HG02870 (cell line): ENCODE measurements around the gene DCANP1.

Experiments used
- ATAC-seq: cut with Tn5 transposase; IDR thresholded peaks from one replicate; pipeline ENCODE4 v1.9.1; 2021; ENCODE audit warnings: mild to moderate bottlenecking, moderate library complexity; ENCODE audit not compliant: unreplicated experiment

The DCANP1 gene

DNA sequence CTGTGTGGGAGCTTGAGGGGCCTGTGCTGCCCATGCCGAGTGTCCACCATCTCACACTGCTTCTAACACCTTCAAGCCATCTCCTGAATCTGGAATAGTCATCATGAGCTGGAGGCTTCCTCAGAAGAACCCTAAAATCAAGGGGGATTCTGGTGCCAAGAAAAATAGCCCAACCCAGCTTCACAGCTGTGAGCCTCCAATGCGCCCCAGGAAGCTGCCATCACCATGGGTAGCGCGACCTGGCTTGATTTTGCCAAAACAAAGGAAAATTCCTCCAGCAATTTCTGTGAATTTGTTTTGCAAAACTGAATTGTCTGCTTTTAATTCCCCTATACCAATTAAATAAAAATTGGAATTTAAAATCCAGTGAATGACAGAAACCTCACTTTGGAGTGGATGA is 11.2 kb upstream of the DCANP1 start:
- ATAC-seq = no peak

DNA sequence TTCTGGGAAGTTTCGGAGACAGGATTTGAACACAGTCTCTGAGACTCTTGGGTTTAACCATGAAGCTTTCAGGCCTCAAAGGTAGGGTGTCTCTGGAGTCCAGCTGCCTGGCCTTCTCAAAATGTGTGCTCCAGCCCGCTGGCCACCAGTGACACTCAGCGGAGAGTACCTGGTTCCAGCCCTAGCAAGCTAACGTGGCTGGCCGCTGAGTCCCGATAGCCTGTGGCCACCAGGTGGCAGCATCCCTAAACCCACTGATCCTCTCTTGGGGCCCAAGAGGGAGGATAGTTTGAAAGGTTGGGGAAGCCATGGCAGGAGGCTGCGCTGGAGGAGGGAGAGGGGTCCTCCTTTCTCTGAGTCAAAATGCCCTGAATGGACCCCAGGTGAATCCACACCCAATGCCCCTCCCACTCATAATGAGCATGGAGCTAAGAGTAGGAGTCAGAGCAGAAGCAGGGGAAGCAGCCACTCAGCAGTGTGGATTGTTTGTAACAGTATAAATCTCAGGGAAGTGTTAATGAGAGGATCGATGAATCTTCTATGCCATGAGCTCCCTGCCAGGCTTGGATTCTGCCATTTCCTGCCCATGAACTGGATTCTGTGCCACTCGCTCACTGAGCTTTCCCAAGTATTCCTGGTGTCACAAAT is 10.4 kb upstream of the DCANP1 start:
- peak; percentile 61 for ATAC-seq

DNA sequence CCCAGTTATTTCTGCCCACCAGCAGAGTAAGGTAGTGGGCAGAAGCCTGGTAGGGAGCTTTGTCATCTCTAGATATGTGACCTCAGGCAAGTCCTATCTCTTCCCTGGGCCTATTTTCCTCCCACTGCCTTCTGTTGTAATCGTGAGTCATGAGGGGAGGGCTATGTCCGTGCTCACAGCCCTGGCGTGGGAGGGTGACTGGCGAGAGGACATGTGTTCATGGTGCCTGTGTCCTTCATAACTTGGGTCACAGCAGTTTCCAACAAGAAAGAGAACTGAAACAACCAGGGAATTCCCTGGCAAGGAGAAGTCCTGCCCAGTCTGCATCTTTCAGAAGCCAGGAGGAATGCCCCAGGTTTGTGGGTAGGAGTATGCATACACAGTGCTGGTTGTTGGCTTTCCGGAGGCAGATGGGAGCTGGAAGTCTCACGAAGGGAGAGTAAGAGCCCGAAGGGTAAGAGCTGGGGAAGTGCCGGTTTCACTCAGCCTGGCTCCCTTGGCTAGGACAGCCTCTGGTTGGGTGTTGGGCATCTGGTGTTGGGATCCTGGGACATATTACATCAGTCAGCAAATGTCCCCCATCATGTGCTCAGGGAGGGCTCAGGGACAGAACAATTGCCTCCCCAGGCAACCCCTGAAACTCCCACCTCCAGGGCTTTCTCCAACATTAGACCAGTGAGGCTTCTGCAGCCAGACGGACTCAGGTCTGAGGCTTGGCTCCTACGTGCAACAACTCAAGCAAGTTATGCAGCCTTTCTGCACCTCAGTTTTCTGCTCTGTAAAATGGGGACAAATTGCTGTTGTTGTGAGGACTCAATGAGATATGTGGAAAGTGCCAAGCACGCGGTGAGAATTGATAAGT is 9.3 kb upstream of the DCANP1 start:
- ATAC-seq = peak; percentile 77

GRCh38 chr5:135455876-135456237 is 8.7 kb upstream of the DCANP1 start:
- ATAC-seq = no peak

- no peak for ATAC-seq
These were observed 7.8 kb upstream of the DCANP1 start for GRCh38 chr5:135454946-135455345.

DNA sequence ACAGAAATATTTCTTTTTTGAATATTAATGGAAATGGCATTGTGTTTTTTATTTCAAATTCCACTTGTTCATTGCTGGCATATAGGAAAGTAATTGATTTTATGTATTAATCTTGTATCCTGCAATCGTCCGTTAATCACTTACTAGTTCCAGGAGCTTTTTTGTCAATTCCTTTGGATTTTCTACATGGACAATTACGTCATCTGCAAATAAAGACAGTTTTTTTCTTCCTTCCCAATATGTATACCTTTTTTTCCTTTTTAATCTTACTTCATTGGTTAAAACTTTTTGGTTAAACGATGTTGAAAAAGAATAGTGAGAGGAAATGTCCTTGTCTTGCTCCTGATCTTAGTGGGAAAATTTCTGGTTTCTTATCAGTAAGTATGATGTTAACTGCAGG is 6.5 kb upstream of the DCANP1 start:
- ATAC-seq = no peak

DNA sequence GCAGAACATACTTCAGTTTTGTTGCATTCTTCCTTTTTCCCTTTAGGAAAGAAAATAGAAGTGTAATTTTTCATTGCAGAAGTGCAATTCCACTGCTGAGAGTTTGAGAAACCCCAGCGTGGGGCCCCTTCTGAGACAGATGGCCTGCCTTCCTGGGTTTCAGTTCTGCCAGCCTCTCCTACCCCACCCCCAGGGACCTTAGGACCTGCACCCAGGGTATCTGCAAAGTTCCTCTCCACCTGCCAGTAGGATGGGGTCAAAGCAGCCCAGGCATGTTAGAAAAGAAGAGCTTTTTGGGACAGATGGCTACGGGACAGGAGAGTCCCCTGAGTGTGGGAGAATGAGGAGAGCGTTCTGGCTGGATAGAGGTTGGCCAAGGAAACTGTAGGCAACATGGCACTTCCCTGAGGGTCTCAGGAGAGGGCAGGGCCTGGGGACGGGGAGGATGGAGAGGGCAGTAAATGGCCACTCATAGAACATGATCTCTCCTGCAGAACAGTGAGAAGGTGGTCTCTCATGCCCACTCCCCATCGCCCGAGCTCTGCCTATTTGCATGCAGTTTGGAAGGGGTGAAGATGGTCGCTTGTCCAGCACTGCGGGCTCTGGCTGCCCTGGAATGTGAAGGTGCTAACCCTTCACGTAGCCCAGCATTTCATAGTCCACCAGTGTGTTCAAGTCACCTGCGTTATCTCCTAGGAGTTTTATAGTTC is 5.3 kb upstream of the DCANP1 start, which contains the start of gene TIFAB:
Gene TIFAB (minus strand): TSS at position 31 of the 710 bp plus-strand sequence. CDS start 2,412 bp downstream, outside the sequence.
- no peak for ATAC-seq

DNA sequence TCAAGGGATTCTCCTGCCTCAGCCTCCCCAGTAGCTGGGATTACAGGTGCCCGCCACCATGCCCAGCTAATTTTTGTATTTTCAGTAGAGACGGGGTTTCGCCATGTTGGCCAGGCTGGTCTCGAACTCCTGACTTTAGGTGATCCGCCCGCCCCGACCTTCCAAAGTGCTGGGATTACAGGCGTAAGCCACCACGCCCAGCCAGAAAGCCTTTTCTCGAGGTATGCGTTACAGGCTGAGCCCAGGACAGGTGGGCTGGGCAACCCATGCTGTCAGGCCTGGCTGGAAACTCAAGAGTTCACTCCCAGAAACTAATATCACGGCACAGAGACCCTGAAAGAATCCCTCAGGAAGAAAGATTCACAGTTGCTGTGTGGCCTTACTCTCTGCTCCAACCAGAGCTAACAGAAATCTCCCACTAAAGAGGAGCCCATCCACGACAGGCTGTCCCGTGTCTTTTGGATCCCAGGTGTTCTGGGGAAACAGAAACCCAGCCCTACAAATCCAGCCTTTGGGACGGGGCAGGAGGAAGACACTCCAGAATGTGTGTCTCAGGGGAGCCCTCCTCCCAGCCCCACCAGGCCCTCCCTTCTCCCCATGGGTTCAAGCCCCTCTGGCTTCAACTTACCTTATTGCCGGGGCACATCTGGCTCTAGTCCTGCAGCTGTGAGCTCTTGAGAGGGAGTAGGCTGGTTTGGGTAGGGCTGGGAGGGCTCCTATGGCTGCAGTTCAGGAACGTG is 4.6 kb upstream of the DCANP1 start:
- no peak for ATAC-seq

DNA sequence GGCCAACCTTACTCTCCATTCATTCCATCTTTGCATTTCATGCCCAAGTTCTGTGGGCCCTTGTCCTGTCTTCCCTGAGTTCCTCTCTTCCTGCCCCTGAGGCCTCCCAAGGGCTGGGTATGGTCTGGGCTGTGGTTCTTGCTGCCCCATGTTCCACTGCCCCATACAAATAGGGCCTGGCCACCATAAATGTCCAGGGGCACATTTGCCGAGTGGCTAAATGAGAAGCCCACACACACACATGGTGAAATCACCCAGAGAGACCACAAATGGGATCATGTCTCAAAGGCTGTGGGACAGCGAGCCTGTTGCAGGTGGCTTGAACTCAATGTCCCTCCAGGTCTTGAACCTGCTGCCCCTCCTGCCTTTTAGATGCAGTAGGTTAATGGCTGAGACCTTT is 3.8 kb upstream of the DCANP1 start:
- ATAC-seq = no peak

GRCh38 chr5:135450336-135450735 is 3.2 kb upstream of the DCANP1 start:
- ATAC-seq = no peak

DNA sequence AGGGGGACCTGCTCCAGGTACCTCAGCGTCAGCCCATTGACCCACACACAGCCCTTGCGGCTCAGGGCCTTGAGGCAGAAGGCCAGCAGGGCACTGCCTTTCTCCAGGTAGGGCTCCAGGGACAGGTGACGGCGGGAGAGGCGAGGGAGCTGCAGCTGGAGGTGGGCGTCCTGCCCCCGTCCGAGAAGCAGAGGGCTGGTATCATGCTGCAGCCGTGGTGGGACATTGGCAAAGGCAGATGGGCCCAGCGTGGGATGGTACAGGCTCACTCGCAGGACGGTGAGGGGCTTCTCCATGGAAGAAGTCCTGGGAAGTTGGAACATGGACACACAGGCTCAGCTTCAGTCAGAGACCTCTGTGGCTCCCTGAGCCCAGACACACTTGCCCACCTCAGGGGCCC is 2.5 kb upstream of the DCANP1 start:
- no peak for ATAC-seq

DNA sequence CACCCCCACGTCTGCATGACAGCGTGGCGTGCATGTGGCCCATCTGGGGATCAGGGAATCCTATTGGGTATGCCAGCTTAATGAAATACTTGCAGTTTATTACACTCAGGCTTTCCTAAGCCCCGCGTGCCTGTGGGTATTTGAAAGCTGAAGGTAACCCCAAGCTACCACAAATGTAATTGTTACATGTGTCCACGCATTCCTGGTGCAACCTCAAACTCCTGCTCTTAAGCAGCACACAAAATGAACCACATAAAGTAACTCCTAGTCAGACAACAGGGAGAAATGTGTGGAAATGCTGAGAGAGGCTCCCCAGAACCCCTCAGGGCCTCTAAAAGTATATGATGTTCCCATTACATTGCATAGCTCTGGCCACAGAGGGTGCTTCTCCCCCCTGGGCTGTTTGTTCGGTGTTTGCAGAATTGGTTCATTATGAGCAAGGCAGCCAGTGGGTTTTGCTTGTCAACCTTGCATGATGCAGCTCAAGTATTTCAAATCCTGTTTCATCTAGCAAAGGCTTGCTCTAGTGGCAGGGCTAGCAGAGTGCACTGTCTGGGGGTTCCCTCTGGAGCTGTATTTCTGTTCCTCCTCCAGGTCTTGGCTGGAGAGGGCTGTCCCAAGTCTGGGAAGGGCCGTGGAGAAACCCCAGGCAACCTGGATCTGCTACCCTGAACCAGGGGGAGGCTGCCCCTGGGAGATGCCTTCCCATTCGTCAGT is 1.8 kb upstream of the DCANP1 start:
- no peak for ATAC-seq

GRCh38 chr5:135448071-135448739 is 1.1 kb upstream of the DCANP1 start:
- no peak for ATAC-seq

GRCh38 chr5:135446615-135447014 is 533 bp downstream of the DCANP1 start:
- no peak for ATAC-seq

- ATAC-seq = no peak
These were observed 942 bp downstream of the DCANP1 start for GRCh38 chr5:135446206-135446605.

DNA sequence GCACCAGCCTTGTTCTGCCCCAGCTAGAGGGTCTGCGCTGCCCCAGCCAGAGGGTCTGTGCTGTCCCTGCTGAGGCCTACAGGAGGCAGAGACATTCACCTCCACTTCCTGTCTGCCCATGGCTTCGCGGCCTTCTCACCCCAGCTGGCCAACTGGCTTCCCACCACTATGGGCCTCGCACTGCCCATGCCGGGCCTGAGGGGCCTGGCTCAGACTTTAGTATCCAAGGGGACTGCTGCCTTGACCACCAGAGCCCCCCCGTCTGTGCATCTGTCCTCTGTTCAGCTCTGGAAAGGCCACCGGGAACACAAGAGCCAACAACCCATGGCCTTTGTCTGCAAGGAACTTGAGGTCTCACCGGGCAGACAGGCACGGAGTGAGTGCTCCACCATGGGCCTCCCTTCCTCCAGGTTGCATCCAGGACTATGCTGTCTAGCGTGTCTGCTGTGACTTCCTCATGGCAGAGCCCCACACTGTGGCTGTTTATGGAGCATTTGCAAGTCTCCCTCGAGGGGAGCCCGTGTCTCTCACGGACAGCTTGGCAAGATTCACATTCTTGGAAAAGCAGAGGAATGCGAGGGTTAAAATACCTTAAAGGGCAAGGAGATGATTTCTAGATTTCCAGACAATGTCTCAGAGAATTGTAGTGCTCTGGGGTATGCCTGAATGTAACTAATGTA is 1.7 kb downstream of the DCANP1 start:
- ATAC-seq = no peak

- no peak for ATAC-seq
These were observed 2.3 kb downstream of the DCANP1 start for GRCh38 chr5:135444881-135445280.

GRCh38 chr5:135444360-135444759 is 2.8 kb downstream of the DCANP1 start:
- ATAC-seq = no peak
